Measurements from ENCODE around the gene SH3RF3.

SH3RF3 gene

GRCh38 chr2:109340381-109340780, 211.4 kb downstream of the SH3RF3 start:
- TF ChIP-seq CTCF (IDR thresholded peaks at IDR 0.05; ENCODE audit: control insufficient read depth, extremely low read depth, insufficient read depth): no peak
- no peak overlapping the region for H3K4me3 ChIP-seq (ENCODE audit: low read depth, low read length)
- no peak for DNase-seq (ENCODE audit: low read depth)

GRCh38 chr2:109341355-109342255, 212.6 kb downstream of the SH3RF3 start:
- H3K4me3 ChIP-seq (ENCODE audit: low read depth, low read length): no peak overlapping the region
- TF ChIP-seq CTCF (IDR thresholded peaks at IDR 0.05; ENCODE audit: control insufficient read depth, extremely low read depth, insufficient read depth): no peak
- no peak for DNase-seq (ENCODE audit: low read depth)

- no peak for TF ChIP-seq CTCF (IDR thresholded peaks at IDR 0.05; ENCODE audit: control insufficient read depth, extremely low read depth, insufficient read depth)
- no peak for DNase-seq (ENCODE audit: low read depth)
- H3K4me3 ChIP-seq (ENCODE audit: low read depth, low read length): no peak overlapping the region
Observed at GRCh38 chr2:109342256-109342850, 213.3 kb downstream of the SH3RF3 start.

- no peak overlapping the region for H3K4me3 ChIP-seq (ENCODE audit: low read depth, low read length)
- DNase-seq (ENCODE audit: low read depth): no peak
- TF ChIP-seq CTCF (IDR thresholded peaks at IDR 0.05; ENCODE audit: control insufficient read depth, extremely low read depth, insufficient read depth): no peak
Observed at GRCh38 chr2:109342930-109343329, 213.9 kb downstream of the SH3RF3 start.

GRCh38 chr2:109343460-109343859, 214.5 kb downstream of the SH3RF3 start:
- TF ChIP-seq CTCF (IDR thresholded peaks at IDR 0.05; ENCODE audit: control insufficient read depth, extremely low read depth, insufficient read depth): no peak
- no peak for DNase-seq (ENCODE audit: low read depth)
- no peak overlapping the region for H3K4me3 ChIP-seq (ENCODE audit: low read depth, low read length)

GRCh38 chr2:109344270-109344805, 215.3 kb downstream of the SH3RF3 start:
- DNase-seq (ENCODE audit: low read depth): no peak
- TF ChIP-seq CTCF (IDR thresholded peaks at IDR 0.05; ENCODE audit: control insufficient read depth, extremely low read depth, insufficient read depth): no peak
- no peak overlapping the region for H3K4me3 ChIP-seq (ENCODE audit: low read depth, low read length)
